OCI-LY3 (cell line): Measurements from ENCODE around the gene CALR.

Experiments used
- H2AFZ ChIP-seq: fragments of 200-600, 300-600 bp; shearing (Covaris generic); 2 replicates; pipeline ENCODE4 v1.6.0; 2014; ENCODE audit warnings: antibody characterized with exemption, low read depth, low read length
- H3K27ac ChIP-seq: fragments of 200-600, 300-600 bp; sonication (generic); 2 replicates; pipeline ENCODE4 v1.5.1; 2014; ENCODE audit warnings: mild to moderate bottlenecking, low read length, moderate library complexity, mixed read lengths
- H3K27me3 ChIP-seq: fragments of 200-600, 300-600 bp; sonication (generic); 2 replicates; pipeline ENCODE4 v1.6.1; 2014; ENCODE audit warnings: low read depth, low read length, mixed read lengths
- H3K36me3 ChIP-seq: fragments of 200-600, 300-600 bp; sonication (generic); replicated peaks from 2 replicates; pipeline ENCODE3; 2014; ENCODE audit warnings: low read depth, low read length, mixed read lengths
- H3K4me1 ChIP-seq: fragments of 300-600, 200-600 bp; sonication (generic); 2 replicates; pipeline ENCODE4 v1.6.1; 2014; ENCODE audit warnings: low read length, mixed read lengths
- H3K4me2 ChIP-seq: fragments of 200-600, 300-600 bp; sonication (generic); 2 replicates; pipeline ENCODE4 v1.6.1; 2014; ENCODE audit warnings: low read length, mixed read lengths
- H3K4me3 ChIP-seq: fragments of 300-600, 200-600 bp; sonication (generic); 2 replicates; pipeline ENCODE4 v1.5.1; 2014; ENCODE audit warnings: antibody characterized with exemption, mild to moderate bottlenecking, low read length, moderate library complexity
- H3K79me2 ChIP-seq: fragments of 300-600, 200-600 bp; shearing (Covaris generic); 2 replicates; pipeline ENCODE4 v1.6.1; 2014; ENCODE audit warnings: mild to moderate bottlenecking, low read length, mixed read lengths
- H3K9ac ChIP-seq: fragments of 300-600, 200-600 bp; shearing (Covaris generic); 2 replicates; pipeline ENCODE4 v1.6.0; 2014; ENCODE audit warnings: mild to moderate bottlenecking, low read length, moderate library complexity
- H3K9me3 ChIP-seq: fragments of 200-600, 300-600 bp; shearing (Covaris generic); 2 replicates; pipeline ENCODE4 v1.6.1; 2014; ENCODE audit warnings: low read length, mixed read lengths; ENCODE audit not compliant: insufficient read depth
- H4K20me1 ChIP-seq: fragments of 200-600, 300-600 bp; sonication (generic); 2 replicates; pipeline ENCODE4 v1.6.1; 2016; ENCODE audit warnings: low read length, mixed read lengths; ENCODE audit not compliant: insufficient read depth
- EZH2phosphoT487 ChIP-seq: fragments of 200-600 bp; shearing (Covaris generic); IDR thresholded peaks from 2 replicates; pipeline ENCODE4 v1.6.1; 2018; ENCODE audit warnings: antibody characterized with exemption, mixed run types, low read depth
- TF ChIP-seq, protein P1 (sequence below): fragments of 200-600, 300-600 bp; sonication (generic); IDR thresholded peaks from 2 replicates; pipeline ENCODE4 v1.5.1; 2014; ENCODE audit warnings: antibody characterized with exemption, low read length, low read depth

The CALR gene

DNA sequence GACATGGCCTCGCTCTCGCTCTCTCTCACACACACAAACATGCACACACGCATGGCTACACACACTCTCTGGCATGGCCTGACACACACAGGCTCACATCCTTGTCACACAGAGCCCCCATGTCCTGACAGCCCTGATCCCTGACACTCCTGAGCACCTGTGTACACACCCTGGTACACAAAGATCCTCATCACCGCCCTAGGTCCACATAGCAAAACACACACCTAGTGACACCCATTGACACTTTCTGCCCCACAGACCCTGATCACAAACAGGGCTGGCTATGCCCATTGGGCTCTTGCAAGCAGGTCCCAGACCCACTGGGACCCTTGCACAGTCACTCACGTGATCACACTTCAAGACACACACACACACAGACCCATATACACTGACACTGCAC is 52.9 kb downstream of the CALR start:
- H3K4me1 ChIP-seq, result peaks cover 10% of the 10 kb centered on the region; the same call in 1 of the 2 replicates
- no peak overlapping the region for H3K27ac ChIP-seq
- no peak overlapping the region for H2AFZ ChIP-seq
- no peaks in the 10 kb centered on the region; the same call in 1 of the 2 replicates for H3K79me2 ChIP-seq
- no peaks in the 10 kb centered on the region; the same call in 1 of the 2 replicates for H3K9me3 ChIP-seq
- H3K27me3 ChIP-seq, result 0 out of 2 replicates have a peak, but pooled peaks cover 4% of the 10 kb centered on the region
- H3K4me2 ChIP-seq, result no peak overlapping the region
- no peak overlapping the region for H3K4me3 ChIP-seq
- no peak overlapping the region for H3K9ac ChIP-seq
- TF ChIP-seq, protein P1, sequence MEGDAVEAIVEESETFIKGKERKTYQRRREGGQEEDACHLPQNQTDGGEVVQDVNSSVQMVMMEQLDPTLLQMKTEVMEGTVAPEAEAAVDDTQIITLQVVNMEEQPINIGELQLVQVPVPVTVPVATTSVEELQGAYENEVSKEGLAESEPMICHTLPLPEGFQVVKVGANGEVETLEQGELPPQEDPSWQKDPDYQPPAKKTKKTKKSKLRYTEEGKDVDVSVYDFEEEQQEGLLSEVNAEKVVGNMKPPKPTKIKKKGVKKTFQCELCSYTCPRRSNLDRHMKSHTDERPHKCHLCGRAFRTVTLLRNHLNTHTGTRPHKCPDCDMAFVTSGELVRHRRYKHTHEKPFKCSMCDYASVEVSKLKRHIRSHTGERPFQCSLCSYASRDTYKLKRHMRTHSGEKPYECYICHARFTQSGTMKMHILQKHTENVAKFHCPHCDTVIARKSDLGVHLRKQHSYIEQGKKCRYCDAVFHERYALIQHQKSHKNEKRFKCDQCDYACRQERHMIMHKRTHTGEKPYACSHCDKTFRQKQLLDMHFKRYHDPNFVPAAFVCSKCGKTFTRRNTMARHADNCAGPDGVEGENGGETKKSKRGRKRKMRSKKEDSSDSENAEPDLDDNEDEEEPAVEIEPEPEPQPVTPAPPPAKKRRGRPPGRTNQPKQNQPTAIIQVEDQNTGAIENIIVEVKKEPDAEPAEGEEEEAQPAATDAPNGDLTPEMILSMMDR, result no peak
- no peak for TF ChIP-seq EZH2phosphoT487
- no peaks in the 10 kb centered on the region for H4K20me1 ChIP-seq
- H3K36me3 ChIP-seq, result no peaks in the 10 kb centered on the region

DNA sequence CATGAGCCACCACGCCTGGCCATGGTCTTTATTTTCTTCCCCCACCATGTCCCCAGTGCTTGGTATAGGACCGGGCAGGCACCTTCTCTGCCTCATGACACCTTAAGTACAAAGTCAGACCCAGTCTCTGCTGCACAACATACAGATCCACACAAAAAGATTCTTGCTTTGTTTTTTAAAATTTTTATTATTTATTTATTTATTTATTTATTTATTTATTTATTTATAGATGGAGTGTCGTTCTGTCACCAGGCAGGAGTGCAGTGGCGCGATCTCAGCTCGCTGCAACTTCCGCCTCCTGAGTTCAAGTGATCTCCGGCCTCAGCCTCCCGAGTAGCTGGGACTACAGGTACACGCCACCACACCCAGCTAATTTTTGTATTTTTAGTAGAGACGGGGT is 54.3 kb downstream of the CALR start:
- no peaks in the 10 kb centered on the region for H4K20me1 ChIP-seq
- no peaks in the 10 kb centered on the region for H3K36me3 ChIP-seq
- peaks cover 8% of the 10 kb centered on the region; the same call in 1 of the 2 replicates for H3K4me1 ChIP-seq
- no peak overlapping the region for H3K27ac ChIP-seq
- H3K9me3 ChIP-seq, result no peaks in the 10 kb centered on the region; the same call in 1 of the 2 replicates
- no peaks in the 10 kb centered on the region; the same call in 1 of the 2 replicates for H3K79me2 ChIP-seq
- H2AFZ ChIP-seq, result no peak overlapping the region
- no peak overlapping the region for H3K9ac ChIP-seq
- TF ChIP-seq EZH2phosphoT487, result no peak
- TF ChIP-seq, protein P1, result no peak
- H3K27me3 ChIP-seq, result 0 out of 2 replicates have a peak, but pooled peaks cover 4% of the 10 kb centered on the region
- no peak overlapping the region for H3K4me2 ChIP-seq
- H3K4me3 ChIP-seq, result no peak overlapping the region

DNA sequence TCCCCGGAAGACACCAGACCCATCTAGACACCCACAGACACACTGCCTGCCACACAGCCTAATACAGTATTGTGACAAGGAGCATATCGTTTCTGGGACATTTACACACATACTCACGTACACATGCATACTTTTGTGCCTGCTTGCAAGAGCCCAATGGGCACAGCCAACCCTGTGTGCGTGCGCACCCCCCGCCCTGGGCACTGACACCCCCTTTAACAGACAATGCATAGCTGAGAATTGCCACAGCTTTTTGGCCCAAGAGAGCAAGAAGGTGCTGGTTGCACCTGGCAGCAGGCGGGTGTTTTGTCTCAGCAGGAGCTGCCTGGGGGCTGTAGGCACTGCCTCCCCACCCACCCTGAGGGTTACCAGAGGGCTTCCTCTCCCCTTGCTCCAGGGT is 55.2 kb downstream of the CALR start:
- H3K27me3 ChIP-seq, result 0 out of 2 replicates have a peak, but pooled peaks cover 4% of the 10 kb centered on the region
- H3K27ac ChIP-seq, result no peak overlapping the region

More for the DNA sequence above, 55.2 kb downstream of the CALR start:
- Histone ChIP-seq H3K4me1 (peaks cover 5% of the 10 kb centered on the region; the same call in 1 of the 2 replicates), H4K20me1 (no peaks in the 10 kb centered on the region), H3K9me3 (no peaks in the 10 kb centered on the region; the same call in 1 of the 2 replicates), H3K4me2 (no peak overlapping the region), H3K36me3 (no peaks in the 10 kb centered on the region), H2AFZ (no peak overlapping the region), H3K79me2 (no peaks in the 10 kb centered on the region; the same call in 1 of the 2 replicates), H3K9ac (no peak overlapping the region), H3K4me3 (no peak overlapping the region)
- TF ChIP-seq, protein P1, result no peak
- no peak for TF ChIP-seq EZH2phosphoT487
